HG03103 (cell line): ENCODE data around the gene CCDC60.
A peak's percentile ranks its signal among the peaks of the same experiment; 100 is the strongest.

Experiments used
- ATAC-seq: cut with Tn5 transposase; IDR thresholded peaks from one replicate; pipeline ENCODE4 v1.9.1; 2021; ENCODE audit warnings: low read depth; ENCODE audit not compliant: unreplicated experiment

CCDC60 gene

GRCh38 chr12:119381471-119382235 lies 47.1 kb downstream of the CCDC60 start:
- ATAC-seq: no peak

GRCh38 chr12:119383206-119383605 lies 48.7 kb downstream of the CCDC60 start:
- ATAC-seq: no peak

GRCh38 chr12:119384340-119384739 lies 49.8 kb downstream of the CCDC60 start:
- ATAC-seq: no peak

GRCh38 chr12:119385659-119386058 lies 51.1 kb downstream of the CCDC60 start:
- no peak for ATAC-seq

- ATAC-seq: no peak
Observed at GRCh38 chr12:119389687-119390086, 55.2 kb downstream of the CCDC60 start.

GRCh38 chr12:119391673-119392072 lies 57.1 kb downstream of the CCDC60 start:
- ATAC-seq: no peak

- ATAC-seq: no peak
Observed at GRCh38 chr12:119393677-119394076, 59.1 kb downstream of the CCDC60 start.

- ATAC-seq: no peak
Observed at GRCh38 chr12:119397540-119397939, 63.0 kb downstream of the CCDC60 start.

- no peak for ATAC-seq
Observed at GRCh38 chr12:119398190-119398589, 63.7 kb downstream of the CCDC60 start.

GRCh38 chr12:119399301-119399700 lies 64.8 kb downstream of the CCDC60 start:
- ATAC-seq: no peak

- no peak for ATAC-seq
Observed at GRCh38 chr12:119406308-119406707, 71.8 kb downstream of the CCDC60 start.

GRCh38 chr12:119406811-119407210 lies 72.3 kb downstream of the CCDC60 start:
- ATAC-seq: no peak

GRCh38 chr12:119409043-119409442 lies 74.5 kb downstream of the CCDC60 start:
- no peak for ATAC-seq

GRCh38 chr12:119410396-119410795 lies 75.9 kb downstream of the CCDC60 start:
- no peak for ATAC-seq

GRCh38 chr12:119412306-119412705 lies 77.8 kb downstream of the CCDC60 start:
- no peak for ATAC-seq

- no peak for ATAC-seq
Observed at GRCh38 chr12:119412811-119413794, 78.6 kb downstream of the CCDC60 start.

- no peak for ATAC-seq
Observed at GRCh38 chr12:119415714-119416113, 81.2 kb downstream of the CCDC60 start.

GRCh38 chr12:119417440-119417839 lies 82.9 kb downstream of the CCDC60 start:
- ATAC-seq: no peak

GRCh38 chr12:119419381-119419780 lies 84.9 kb downstream of the CCDC60 start:
- ATAC-seq: no peak

- ATAC-seq: peak; percentile 51
Observed at GRCh38 chr12:119423285-119423684, 88.8 kb downstream of the CCDC60 start.

GRCh38 chr12:119425623-119426022 lies 91.1 kb downstream of the CCDC60 start:
- no peak for ATAC-seq
